Measurements from ENCODE around the gene PGGHG.
A peak's percentile ranks its signal among the peaks of the same experiment; 100 is the strongest.
"Not testable (repeated sequence)": the region's sequence is repeated elsewhere in the genome, so short reads cannot be mapped to it uniquely, and the experiment has no call there.

The PGGHG gene

GRCh38 chr11:308740-309665, 20.1 kb downstream of the PGGHG start:
- ATAC-seq, H3K27me3 Mint-ChIP-seq, H3K36me3 Mint-ChIP-seq, H3K9me3 Mint-ChIP-seq: not testable (repeated sequence)
- Mint-ChIP-seq H3K4me3 (peak overlapping the region; percentile 95), H3K4me1 (peaks cover 45% of the 10 kb centered on the region), H3K27ac (peak overlapping the region; percentile 99)

GRCh38 chr11:309979-310572, 21.1 kb downstream of the PGGHG start:
- peak overlapping the region; percentile 99 for H3K27ac Mint-ChIP-seq
- not testable (repeated sequence) for H3K27me3 Mint-ChIP-seq, H3K36me3 Mint-ChIP-seq, ATAC-seq, H3K9me3 Mint-ChIP-seq
- peak overlapping the region; percentile 40 for H3K4me3 Mint-ChIP-seq
- peaks cover 55% of the 10 kb centered on the region for H3K4me1 Mint-ChIP-seq

GRCh38 chr11:311013-311748, 22.3 kb downstream of the PGGHG start:
- Mint-ChIP-seq H3K27ac (peak overlapping the region; percentile 64), H3K4me3 (peak overlapping the region; percentile 56), H3K4me1 (peaks cover 59% of the 10 kb centered on the region)
- H3K9me3 Mint-ChIP-seq, H3K27me3 Mint-ChIP-seq, H3K36me3 Mint-ChIP-seq: not testable (repeated sequence)
- ATAC-seq, result peak; percentile 67

- ATAC-seq, result no peak
- Mint-ChIP-seq H3K36me3 (no peaks in the 10 kb centered on the region), H3K27ac (peak overlapping the region; percentile 89)
Measured at GRCh38 chr11:312092-312816, 23.3 kb downstream of the PGGHG start.

GRCh38 chr11:313304-313786, 24.4 kb downstream of the PGGHG start:
- Mint-ChIP-seq H3K4me1 (peaks cover 67% of the 10 kb centered on the region), H3K4me3 (peak overlapping the region; percentile 91), H3K36me3 (no peaks in the 10 kb centered on the region), H3K27me3 (no peaks in the 10 kb centered on the region), H3K9me3 (no peaks in the 10 kb centered on the region), H3K27ac (peak overlapping the region; percentile 89)
- no peak for ATAC-seq

More at GRCh38 chr11:312092-312816, 23.3 kb downstream of the PGGHG start:
- Mint-ChIP-seq H3K9me3 (no peaks in the 10 kb centered on the region), H3K4me3 (peak overlapping the region; percentile 56), H3K4me1 (peaks cover 67% of the 10 kb centered on the region), H3K27me3 (no peaks in the 10 kb centered on the region)

GRCh38 chr11:313787-314553, 25.0 kb downstream of the PGGHG start, which contains the start of gene IFITM1:
Gene IFITM1, plus strand, starts transcription at chr11:314040. Its CDS starts 131 bp downstream, at chr11:314171.
- H3K36me3 Mint-ChIP-seq, result no peaks in the 10 kb centered on the region
- ATAC-seq, result peak; percentile 62
- H3K9me3 Mint-ChIP-seq, result no peaks in the 10 kb centered on the region
- peaks cover 61% of the 10 kb centered on the region for H3K4me1 Mint-ChIP-seq
- peak within 1 kb of the TSS; percentile 91 for H3K4me3 Mint-ChIP-seq
- no peaks in the 10 kb centered on the region for H3K27me3 Mint-ChIP-seq
- H3K27ac Mint-ChIP-seq, result peak within 1 kb of the TSS; percentile 89

- H3K27ac Mint-ChIP-seq, result peak overlapping the region; percentile 89
- not testable (repeated sequence) for H3K27me3 Mint-ChIP-seq, ATAC-seq, H3K9me3 Mint-ChIP-seq, H3K36me3 Mint-ChIP-seq
- peak overlapping the region; percentile 91 for H3K4me3 Mint-ChIP-seq
- peaks cover 58% of the 10 kb centered on the region for H3K4me1 Mint-ChIP-seq
Measured at GRCh38 chr11:314554-314875, 25.6 kb downstream of the PGGHG start.

- ATAC-seq, result no peak
- Mint-ChIP-seq H3K27me3 (no peaks in the 10 kb centered on the region), H3K4me3 (peak overlapping the region; percentile 91), H3K9me3 (no peaks in the 10 kb centered on the region), H3K27ac (peak overlapping the region; percentile 89), H3K4me1 (peaks cover 58% of the 10 kb centered on the region), H3K36me3 (no peaks in the 10 kb centered on the region)
Measured at GRCh38 chr11:315051-315481, 26.1 kb downstream of the PGGHG start.

GRCh38 chr11:315516-315994, 26.6 kb downstream of the PGGHG start:
- Mint-ChIP-seq H3K9me3 (no peaks in the 10 kb centered on the region), H3K27me3 (no peaks in the 10 kb centered on the region), H3K27ac (peak overlapping the region; percentile 89), H3K4me1 (peaks cover 63% of the 10 kb centered on the region), H3K36me3 (no peaks in the 10 kb centered on the region), H3K4me3 (peak overlapping the region; percentile 91)
- no peak for ATAC-seq

GRCh38 chr11:316031-316701, 27.2 kb downstream of the PGGHG start:
- no peaks in the 10 kb centered on the region for H3K36me3 Mint-ChIP-seq
- no peak overlapping the region for H3K4me3 Mint-ChIP-seq
- no peak for ATAC-seq
- H3K27me3 Mint-ChIP-seq, result no peaks in the 10 kb centered on the region
- peaks cover 66% of the 10 kb centered on the region for H3K4me1 Mint-ChIP-seq
- no peaks in the 10 kb centered on the region for H3K9me3 Mint-ChIP-seq
- peak overlapping the region; percentile 59 for H3K27ac Mint-ChIP-seq

- peaks cover 63% of the 10 kb centered on the region for H3K4me1 Mint-ChIP-seq
- no peak for ATAC-seq
- peak overlapping the region; percentile 59 for H3K27ac Mint-ChIP-seq
- no peaks in the 10 kb centered on the region for H3K36me3 Mint-ChIP-seq
- no peaks in the 10 kb centered on the region for H3K9me3 Mint-ChIP-seq
- H3K27me3 Mint-ChIP-seq, result no peaks in the 10 kb centered on the region
- no peak overlapping the region for H3K4me3 Mint-ChIP-seq
Measured at GRCh38 chr11:316891-317301, 28.0 kb downstream of the PGGHG start.

GRCh38 chr11:317668-318404, 28.9 kb downstream of the PGGHG start:
- H3K27ac Mint-ChIP-seq, result peak overlapping the region; percentile 59
- H3K36me3 Mint-ChIP-seq, H3K4me3 Mint-ChIP-seq, H3K9me3 Mint-ChIP-seq, ATAC-seq, H3K27me3 Mint-ChIP-seq: not testable (repeated sequence)
- H3K4me1 Mint-ChIP-seq, result peaks cover 56% of the 10 kb centered on the region
